ENCODE data around the gene UGT1A4. TPM values are rescaled to one million over a fixed set of nuclear protein-coding genes. Genes with fewer than 3 reads are reported as not detected.

UGT1A4 gene
- total and polyA plus RNA-seq, 2 donors (not counting 3 experiments of a cell fraction or from before 2014, with no cell fraction given), result not detected

DNA sequence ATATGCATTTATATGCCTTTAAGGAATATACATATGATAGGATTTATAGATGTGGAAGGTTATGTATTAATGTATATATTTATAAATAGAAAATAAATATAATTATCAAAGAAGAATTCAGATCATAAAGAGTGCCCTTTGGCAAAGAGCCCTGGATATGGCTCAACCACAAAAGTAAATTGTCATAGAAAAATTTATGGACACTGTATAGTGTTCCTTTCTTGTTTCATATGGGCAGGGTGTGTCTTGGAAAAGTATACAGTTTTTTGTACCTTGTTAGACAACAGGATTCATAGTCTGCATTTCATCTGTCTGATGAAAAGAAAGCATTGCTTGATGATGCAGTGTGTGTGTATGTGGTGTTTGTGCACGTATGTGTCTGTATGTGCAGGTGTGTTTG, 33.9 kb upstream of the UGT1A4 start:
- Histone ChIP-seq H3K4me3 (replicated peaks in 1 of 3; ENCODE audit: insufficient read depth in 1 of 3, low read depth in 1 of 3, low read length in 3 of 3) (no peak overlapping the region), H3K9ac (replicated peaks; ENCODE audit: extremely low read depth, insufficient read depth, low read length) (no peak overlapping the region), H3K4me2 (ENCODE audit: insufficient read depth, low read length) (no peak overlapping the region), H3K36me3 (ENCODE audit: control insufficient read depth in 2 of 2, extremely low read depth in 1 of 2, insufficient read depth in 2 of 2, low read length in 2 of 2) (no peaks in the 10 kb centered on the region), H3K9me1 (replicated peaks; ENCODE audit: control insufficient read depth, extremely low read depth, insufficient read depth, low read length) (no peaks in the 10 kb centered on the region), H2AFZ (ENCODE audit: low read depth, low read length) (no peak overlapping the region), H4K20me1 (replicated peaks; ENCODE audit: control insufficient read depth, extremely low read depth, insufficient read depth, low read length) (no peaks in the 10 kb centered on the region), H3K79me2 (ENCODE audit: control insufficient read depth, insufficient read depth, low read length) (no peaks in the 10 kb centered on the region), H3K27me3 (ENCODE audit: control insufficient read depth in 2 of 2, insufficient read depth in 2 of 2, low read length in 2 of 2) (no peaks in the 10 kb centered on the region), H3K9me3 (replicated peaks; ENCODE audit: control insufficient read depth, insufficient read depth, low read length) (no peaks in the 10 kb centered on the region), H3K4me1 (ENCODE audit: control insufficient read depth, extremely low read depth, insufficient read depth, low read length) (peaks cover 8% of the 10 kb centered on the region), H3K27ac (ENCODE audit: insufficient read depth, low read depth, low read length) (no peak overlapping the region)
- dilution Hi-C loops (cut with MboI; ENCODE audit: extremely low pct_ligation_motif_present, low sequenced_read_pairs) (no loop called here), intact Hi-C loops (cut with micrococcal nuclease) (no loop called here)
- TF ChIP-seq MYC (IDR thresholded peaks at IDR 0.05; ENCODE audit: low read depth, low read length) (no peak), POLR2A (IDR thresholded peaks at IDR 0.05; ENCODE audit: low read depth, low read length) (no peak), POLR2AphosphoS5 (IDR thresholded peaks at IDR 0.05; ENCODE audit: insufficient read depth, low read depth, low read length) (no peak), JUN (IDR thresholded peaks at IDR 0.05; ENCODE audit: borderline replicate concordance, insufficient read depth, insufficient read length, low read depth) (no peak), EZH2 (IDR thresholded peaks at IDR 0.05; ENCODE audit: borderline replicate concordance, low read depth, low read length, severe bottlenecking) (no peak), GATA2 (IDR thresholded peaks at IDR 0.05; ENCODE audit: insufficient read depth, insufficient read length, low read depth, low read length) (no peak), FOS (IDR thresholded peaks at IDR 0.05; ENCODE audit: borderline replicate concordance, insufficient read depth, low read length) (no peak)
- TF ChIP-seq, protein P1, sequence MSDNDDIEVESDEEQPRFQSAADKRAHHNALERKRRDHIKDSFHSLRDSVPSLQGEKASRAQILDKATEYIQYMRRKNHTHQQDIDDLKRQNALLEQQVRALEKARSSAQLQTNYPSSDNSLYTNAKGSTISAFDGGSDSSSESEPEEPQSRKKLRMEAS (IDR thresholded peaks at IDR 0.05; ENCODE audit: insufficient read depth, insufficient read length), result no peak
- TF ChIP-seq, protein P2, sequence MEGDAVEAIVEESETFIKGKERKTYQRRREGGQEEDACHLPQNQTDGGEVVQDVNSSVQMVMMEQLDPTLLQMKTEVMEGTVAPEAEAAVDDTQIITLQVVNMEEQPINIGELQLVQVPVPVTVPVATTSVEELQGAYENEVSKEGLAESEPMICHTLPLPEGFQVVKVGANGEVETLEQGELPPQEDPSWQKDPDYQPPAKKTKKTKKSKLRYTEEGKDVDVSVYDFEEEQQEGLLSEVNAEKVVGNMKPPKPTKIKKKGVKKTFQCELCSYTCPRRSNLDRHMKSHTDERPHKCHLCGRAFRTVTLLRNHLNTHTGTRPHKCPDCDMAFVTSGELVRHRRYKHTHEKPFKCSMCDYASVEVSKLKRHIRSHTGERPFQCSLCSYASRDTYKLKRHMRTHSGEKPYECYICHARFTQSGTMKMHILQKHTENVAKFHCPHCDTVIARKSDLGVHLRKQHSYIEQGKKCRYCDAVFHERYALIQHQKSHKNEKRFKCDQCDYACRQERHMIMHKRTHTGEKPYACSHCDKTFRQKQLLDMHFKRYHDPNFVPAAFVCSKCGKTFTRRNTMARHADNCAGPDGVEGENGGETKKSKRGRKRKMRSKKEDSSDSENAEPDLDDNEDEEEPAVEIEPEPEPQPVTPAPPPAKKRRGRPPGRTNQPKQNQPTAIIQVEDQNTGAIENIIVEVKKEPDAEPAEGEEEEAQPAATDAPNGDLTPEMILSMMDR (IDR thresholded peaks at IDR 0.05; ENCODE audit: extremely low read depth in 1 of 2, insufficient read depth in 1 of 2, low read depth in 1 of 2, low read length in 2 of 2), result no peak
- FAIRE-seq, result no peak
- BruUV-seq (replicated peaks), result no TSS peak
- POLR2A ChIA-PET, result no interaction called here
- CTCF ChIA-PET, result no interaction called here
- DNase-seq (ENCODE audit: low read depth, low spot score), result no peak

All from endothelial cell of umbilical vein (primary cell).